NCI-H187 (cell line): ENCODE data around the gene OR8H3.
"Not testable (repeated sequence)": the region's sequence is repeated elsewhere in the genome, so short reads cannot be mapped to it uniquely, and the experiment has no call there.

ENCODE experiments used
- DNase-seq, 2 experiments: peaks; one replicate each; lab custom pipeline; 2025; lab: John Stamatoyannopoulos, UW

The OR8H3 gene

DNA sequence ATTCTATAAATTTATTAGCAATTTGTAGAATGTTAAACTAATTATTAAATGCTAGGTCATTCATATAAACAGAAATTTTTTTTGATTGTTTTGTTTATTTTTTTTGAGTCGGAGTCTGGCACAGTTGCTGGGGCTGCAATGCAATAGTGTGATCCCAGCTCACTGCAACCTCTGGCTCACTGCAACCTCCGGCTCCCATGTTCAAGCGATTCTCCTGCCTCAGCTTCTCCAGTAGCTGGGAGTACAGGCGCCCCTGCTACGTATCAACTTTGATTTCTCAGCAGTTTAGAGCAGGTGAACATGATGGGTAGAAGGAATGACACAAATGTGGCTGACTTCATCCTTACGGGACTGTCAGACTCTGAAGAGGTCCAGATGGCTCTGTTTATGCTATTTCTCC is at the start of gene OR8H3:
Gene OR8H3 (plus strand): TSS at position 301 of the 400 bp plus-strand sequence. CDS start 0 bp downstream, at position 301.
- no peak for DNase-seq

- no peak for DNase-seq
Measured at GRCh38 chr11:56089697-56090096, 32.5 kb upstream of the OR8H3 start.

DNA sequence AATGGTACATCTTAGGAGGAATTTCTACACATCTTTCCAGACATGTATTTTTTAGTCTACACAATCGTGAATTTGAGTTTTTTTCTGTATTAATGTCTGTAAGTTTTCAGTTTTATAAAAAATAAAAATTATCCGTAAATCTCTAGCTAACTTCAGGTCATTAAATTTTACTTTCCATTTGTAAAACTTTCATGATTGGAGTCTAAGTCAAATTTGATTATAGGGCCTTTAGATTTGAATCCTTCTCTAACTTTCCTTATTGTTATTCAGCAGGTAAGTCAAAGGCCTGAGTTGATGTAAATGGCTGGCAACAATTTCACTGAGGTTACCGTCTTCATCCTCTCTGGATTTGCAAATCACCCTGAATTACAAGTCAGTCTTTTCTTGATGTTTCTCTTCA is 29.2 kb upstream of the OR8H3 start, which contains the start of gene OR8I2:
Gene OR8I2 (plus strand): TSS at position 301 of the 400 bp plus-strand sequence. CDS start 0 bp downstream, at position 301.
- no peak for DNase-seq

- no peak for DNase-seq
Measured at GRCh38 chr11:56103210-56103737, 18.9 kb upstream of the OR8H3 start, which contains the start of gene OR8H2. Gene OR8H2 (plus strand): TSS chr11:56103687. CDS start chr11:56105043, 1,356 bp downstream.

DNA sequence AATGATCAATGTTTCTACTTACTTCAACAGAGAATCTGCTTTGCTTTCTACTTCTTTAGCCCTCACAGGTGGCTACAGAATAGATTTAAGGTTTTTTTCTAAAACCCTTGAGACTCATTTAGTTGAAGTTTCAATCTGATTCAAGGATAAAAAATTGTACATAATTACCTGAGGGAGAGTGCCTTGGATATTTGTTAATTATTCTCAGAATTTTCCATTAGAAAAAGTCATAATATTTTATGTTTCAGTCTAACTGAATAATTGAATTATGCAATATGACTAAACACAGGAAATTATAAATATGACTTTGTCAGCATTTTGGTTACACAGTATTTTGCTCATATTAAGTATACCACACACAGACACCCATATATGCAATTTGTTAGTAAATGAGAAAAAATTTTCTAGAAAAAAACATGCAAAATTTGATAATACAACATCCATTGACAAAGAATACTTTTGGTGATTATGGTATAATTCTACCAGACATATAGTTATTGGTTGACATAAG is 18.0 kb downstream of the OR8H3 start, which contains the start of gene OR8J3:
Gene OR8J3 (minus strand): TSS at position 51 of the 511 bp plus-strand sequence. CDS start 2,483 bp downstream, outside the sequence.
- no peak for DNase-seq

DNA sequence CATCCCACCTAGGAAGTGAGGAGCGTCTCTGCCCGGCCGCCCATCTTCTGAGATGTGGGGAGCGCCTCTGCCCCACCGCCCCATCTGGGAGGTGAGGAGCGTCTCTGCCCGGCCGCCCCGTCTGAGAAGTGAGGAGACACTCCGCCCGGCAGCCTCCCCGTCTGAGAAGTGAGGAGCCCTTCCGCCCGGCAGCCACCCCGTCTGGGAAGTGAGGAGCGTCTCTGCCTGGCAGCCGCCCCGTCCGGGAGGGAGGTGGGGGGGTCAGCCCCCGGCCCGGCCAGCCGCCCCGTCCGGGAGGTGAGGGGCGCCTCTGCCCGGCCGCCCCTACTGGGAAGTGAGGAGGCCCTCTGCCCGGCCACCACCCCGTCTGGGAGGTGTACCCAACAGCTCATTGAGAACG is 21.5 kb downstream of the OR8H3 start:
- DNase-seq, result not testable (repeated sequence)

- DNase-seq, result no peak
Measured at GRCh38 chr11:56151376-56151775, 29.2 kb downstream of the OR8H3 start.

DNA sequence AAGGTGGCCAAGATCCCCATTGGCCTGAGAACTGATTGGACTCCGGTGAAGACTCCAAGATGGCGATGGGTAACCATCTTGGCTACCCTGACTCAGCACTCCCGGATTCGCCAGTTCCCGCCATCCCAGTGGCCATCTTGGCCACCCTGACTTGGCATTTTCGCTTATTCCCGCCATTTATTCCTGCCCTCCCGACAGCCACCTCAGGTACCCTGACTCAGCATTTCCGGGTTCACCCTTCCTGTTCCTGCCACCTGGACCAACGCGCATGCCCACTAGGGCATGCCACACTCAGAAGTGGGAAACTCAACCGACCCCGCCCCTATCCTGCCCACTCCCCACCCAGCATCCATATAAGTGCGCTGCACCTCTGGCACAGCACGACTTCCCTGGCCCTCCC is 30.2 kb downstream of the OR8H3 start:
- DNase-seq, result no peak

DNA sequence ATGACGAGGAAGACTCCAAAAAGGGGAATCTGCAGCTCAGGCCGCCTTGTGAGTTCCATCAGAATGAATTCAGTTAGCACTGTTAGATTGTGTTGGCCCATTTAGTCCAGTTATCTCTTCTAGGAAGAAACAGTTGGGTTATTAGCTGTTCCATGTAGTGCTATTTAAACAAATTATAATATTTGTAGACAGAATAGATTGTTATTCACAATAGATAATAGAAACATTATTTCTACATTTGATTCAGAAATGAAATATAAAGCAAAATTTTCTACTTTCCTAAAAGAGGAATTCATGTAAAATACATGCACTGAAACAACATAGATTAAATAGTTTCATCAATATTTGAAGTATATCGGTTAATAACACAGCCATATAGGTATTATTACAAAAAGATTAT is 38.0 kb downstream of the OR8H3 start, which contains the start of gene OR8K5:
Gene OR8K5 (minus strand): TSS at position 101 of the 400 bp plus-strand sequence. CDS start 0 bp downstream, at position 101.
- DNase-seq, result no peak

DNA sequence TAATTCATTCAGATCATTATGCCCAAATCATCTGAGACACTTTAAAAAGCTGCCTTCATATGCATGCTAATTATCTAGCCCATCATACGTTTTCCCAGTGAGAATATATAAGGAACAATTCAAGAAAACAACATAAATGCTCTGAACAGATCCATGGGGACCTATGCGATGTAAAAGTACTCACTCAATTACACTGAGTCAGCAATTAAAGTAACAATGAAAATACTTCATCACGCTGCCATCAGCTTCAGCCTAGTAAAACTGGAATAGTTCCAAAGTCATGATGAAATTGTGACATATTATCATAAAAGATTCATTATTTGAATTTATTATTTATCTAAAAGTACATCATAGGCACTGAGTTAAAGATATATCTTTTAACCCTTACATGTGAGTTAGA is 41.6 kb downstream of the OR8H3 start:
- DNase-seq, result no peak

- DNase-seq, result no peak
Measured at GRCh38 chr11:56172256-56172830, 50.2 kb downstream of the OR8H3 start.
